Stimulated activated CD8-positive, alpha-beta memory T cell treated with anti-CD3 and anti-CD28 coated beads, Interleukin-4, amount 100 ng/mL, for 4 hours (primary cell): ENCODE results near the gene A4GALT.

Experiments used
- DNase-seq, 2 donors: peaks; one replicate each; pipeline ENCODE4 v3.0.0-alpha.2; 2020; ENCODE audit warnings: low read depth in 2 of 2, low spot score in 1 of 2

A4GALT gene

GRCh38 chr22:42704896-42705295 lies 15.8 kb downstream of the A4GALT start:
- no peak for DNase-seq

- DNase-seq, result no peak
These were observed 18.0 kb downstream of the A4GALT start for GRCh38 chr22:42702675-42703074.

- DNase-seq, result no peak
These were observed 19.0 kb downstream of the A4GALT start for GRCh38 chr22:42701694-42702093.

- DNase-seq, result no peak
These were observed 19.8 kb downstream of the A4GALT start for GRCh38 chr22:42700901-42701300.

GRCh38 chr22:42700355-42700754 lies 20.3 kb downstream of the A4GALT start:
- no peak for DNase-seq

- no peak for DNase-seq
These were observed 20.7 kb downstream of the A4GALT start for GRCh38 chr22:42699976-42700352.

GRCh38 chr22:42699281-42699975 lies 21.2 kb downstream of the A4GALT start:
- DNase-seq, result no peak

- no peak for DNase-seq
These were observed 23.1 kb downstream of the A4GALT start for GRCh38 chr22:42697542-42698013.

GRCh38 chr22:42696331-42696967 lies 24.2 kb downstream of the A4GALT start:
- no peak for DNase-seq

- DNase-seq, result no peak
These were observed 25.4 kb downstream of the A4GALT start for GRCh38 chr22:42695294-42695693.

GRCh38 chr22:42693763-42694683 lies 26.6 kb downstream of the A4GALT start:
- DNase-seq, result no peak

- DNase-seq, result no peak
These were observed 27.5 kb downstream of the A4GALT start for GRCh38 chr22:42693055-42693762.

GRCh38 chr22:42692239-42693054 lies 28.2 kb downstream of the A4GALT start:
- no peak for DNase-seq

- no peak for DNase-seq
These were observed 29.2 kb downstream of the A4GALT start for GRCh38 chr22:42691440-42691839.

GRCh38 chr22:42688241-42689211 lies 32.1 kb downstream of the A4GALT start:
- DNase-seq, result no peak

- no peak for DNase-seq
These were observed 33.7 kb downstream of the A4GALT start for GRCh38 chr22:42686756-42687491.

GRCh38 chr22:42685941-42686653 lies 34.6 kb downstream of the A4GALT start:
- DNase-seq, result no peak
